ENCODE data around the gene SACS.

SACS gene

DNA sequence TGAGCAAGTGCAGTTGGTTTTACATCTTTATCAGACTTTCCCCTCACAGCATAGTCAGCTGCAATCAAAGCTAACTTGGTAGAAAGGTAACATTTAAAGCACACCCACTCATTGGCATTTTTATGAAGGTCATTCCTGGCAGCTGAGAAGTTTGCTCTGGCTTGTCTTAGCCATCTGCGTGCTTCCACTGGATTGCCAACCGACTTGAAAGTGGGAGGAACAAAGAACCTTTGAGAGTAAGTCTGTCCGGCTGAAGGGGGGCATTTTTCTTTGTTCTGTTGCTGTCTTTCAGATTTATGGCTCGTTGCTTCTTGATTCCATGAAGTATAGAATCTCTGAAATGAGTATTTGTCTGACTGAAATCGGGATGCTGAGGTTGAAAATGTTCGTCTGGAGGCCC, 103.1 kb downstream of the SACS start:
- TF ChIP-seq, protein P1, sequence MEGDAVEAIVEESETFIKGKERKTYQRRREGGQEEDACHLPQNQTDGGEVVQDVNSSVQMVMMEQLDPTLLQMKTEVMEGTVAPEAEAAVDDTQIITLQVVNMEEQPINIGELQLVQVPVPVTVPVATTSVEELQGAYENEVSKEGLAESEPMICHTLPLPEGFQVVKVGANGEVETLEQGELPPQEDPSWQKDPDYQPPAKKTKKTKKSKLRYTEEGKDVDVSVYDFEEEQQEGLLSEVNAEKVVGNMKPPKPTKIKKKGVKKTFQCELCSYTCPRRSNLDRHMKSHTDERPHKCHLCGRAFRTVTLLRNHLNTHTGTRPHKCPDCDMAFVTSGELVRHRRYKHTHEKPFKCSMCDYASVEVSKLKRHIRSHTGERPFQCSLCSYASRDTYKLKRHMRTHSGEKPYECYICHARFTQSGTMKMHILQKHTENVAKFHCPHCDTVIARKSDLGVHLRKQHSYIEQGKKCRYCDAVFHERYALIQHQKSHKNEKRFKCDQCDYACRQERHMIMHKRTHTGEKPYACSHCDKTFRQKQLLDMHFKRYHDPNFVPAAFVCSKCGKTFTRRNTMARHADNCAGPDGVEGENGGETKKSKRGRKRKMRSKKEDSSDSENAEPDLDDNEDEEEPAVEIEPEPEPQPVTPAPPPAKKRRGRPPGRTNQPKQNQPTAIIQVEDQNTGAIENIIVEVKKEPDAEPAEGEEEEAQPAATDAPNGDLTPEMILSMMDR (IDR thresholded peaks at IDR 0.05; ENCODE audit: low read depth, low read length) = no peak
- DNase-seq (ENCODE audit: low read depth in 2 of 2) = no peak
- H3K4me3 ChIP-seq (replicated peaks in 1 of 2; ENCODE audit: low read depth in 2 of 2, low read length in 2 of 2) = no peak overlapping the region

DNA sequence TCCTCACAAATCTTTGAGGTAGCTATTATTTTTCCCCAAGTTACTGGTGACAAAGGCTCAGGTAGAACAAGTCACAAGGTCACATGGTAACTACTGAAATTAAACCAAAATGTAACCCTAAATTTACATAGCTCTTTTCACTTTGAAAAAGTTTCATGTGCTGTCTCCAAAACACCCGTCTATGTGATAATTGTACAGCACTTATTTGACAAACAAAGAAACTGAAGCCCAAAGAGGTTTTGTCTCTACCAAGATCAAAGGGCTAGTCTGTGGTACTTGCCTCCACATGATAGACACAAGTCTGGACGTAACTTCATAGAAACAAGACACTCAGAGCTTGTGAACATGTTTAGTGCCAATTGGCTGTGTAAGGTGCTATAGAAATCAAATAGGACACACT, 108.3 kb downstream of the SACS start:
- TF ChIP-seq, protein P1 (IDR thresholded peaks at IDR 0.05; ENCODE audit: low read depth, low read length) = no peak
- no peak for DNase-seq (ENCODE audit: low read depth in 2 of 2)
- H3K4me3 ChIP-seq (replicated peaks in 1 of 2; ENCODE audit: low read depth in 2 of 2, low read length in 2 of 2) = no peak overlapping the region

DNA sequence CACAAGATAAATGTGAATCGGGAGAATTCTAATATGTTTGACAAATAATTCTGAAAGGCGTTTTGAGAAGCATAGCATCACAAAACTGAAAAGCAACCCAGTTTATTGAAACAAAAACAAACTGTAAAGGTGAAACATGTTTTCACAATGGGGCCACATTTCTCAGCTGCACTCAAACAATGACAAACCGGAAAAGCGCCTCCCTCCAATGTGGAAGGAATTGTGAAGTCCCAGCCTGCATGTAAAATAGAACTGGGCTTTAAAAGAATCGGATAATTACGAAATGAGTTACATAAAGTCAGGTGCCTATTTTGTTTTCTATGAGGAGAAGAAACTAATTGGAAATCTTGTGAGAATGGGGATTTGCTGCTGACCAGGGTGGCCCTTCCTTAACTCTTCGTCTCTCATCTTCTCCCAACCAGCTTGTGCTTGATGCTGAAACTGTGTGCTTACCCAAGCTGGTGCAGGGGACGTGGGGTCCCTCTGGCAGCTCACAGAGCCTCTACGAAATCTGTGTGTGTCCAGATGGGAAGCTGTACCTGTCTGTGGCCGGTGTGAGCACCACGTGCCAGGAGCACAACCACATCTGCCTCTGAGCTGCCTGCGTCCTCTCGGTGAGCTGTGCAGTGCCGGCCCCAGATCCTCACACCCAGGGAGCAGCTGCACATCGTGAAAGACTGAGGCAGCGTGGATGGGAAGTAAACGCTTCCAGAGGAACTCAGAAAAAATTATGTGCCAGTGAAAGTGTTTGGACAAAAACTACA, 109.4 kb downstream of the SACS start:
- TF ChIP-seq, protein P1 (IDR thresholded peaks at IDR 0.05; ENCODE audit: low read depth, low read length) = no peak
- peak in 1 of 2 donors; percentile 66 for DNase-seq (ENCODE audit: low read depth in 2 of 2)
- H3K4me3 ChIP-seq (replicated peaks in 1 of 2; ENCODE audit: low read depth in 2 of 2, low read length in 2 of 2) = no peak overlapping the region

DNA sequence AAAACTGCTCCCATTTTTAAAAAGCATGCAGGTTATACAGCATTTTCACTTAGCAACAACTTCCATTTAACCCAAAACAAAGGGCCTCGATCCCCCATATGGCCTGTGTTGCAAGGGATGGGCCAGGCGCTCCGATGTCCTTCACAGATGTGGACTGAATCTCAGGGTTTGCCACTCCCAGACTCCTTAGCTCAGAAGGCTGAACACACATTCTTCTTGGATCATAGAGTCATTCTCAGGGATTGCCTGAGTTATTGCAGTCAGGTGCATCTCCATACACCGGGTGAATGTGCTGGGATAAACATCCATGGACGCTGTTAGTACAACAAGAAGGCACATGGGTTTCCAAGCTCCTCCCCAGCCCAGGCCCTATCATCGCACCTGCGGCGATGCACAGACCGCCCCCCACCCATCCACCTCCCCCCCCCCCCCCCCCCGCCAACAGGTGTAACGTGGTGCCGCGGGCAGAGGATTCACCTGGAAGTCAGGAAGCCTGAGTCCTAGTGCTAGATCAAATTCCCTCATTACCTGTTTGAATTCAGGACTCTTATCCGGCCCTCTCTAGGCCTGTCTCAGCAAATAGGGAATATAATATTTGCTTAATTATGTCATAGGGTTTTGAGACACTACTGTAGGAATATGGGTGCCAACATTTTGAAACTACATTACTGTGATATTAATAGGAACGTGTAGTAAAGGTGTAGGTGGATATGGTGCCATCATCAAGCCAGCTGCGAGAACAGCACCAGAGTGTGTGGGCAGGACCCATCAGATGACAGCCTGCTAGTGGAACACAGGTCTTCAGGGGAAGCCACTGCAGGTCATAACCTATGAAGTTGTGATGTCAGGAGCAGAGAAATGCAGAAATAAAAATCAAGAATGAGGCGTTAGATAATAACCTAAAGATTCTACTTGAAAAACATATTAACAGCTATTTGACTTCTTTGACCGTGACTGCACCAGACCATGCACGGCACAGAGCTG, 110.9 kb downstream of the SACS start:
- H3K4me3 ChIP-seq (replicated peaks in 1 of 2; ENCODE audit: low read depth in 2 of 2, low read length in 2 of 2) = no peak overlapping the region
- TF ChIP-seq, protein P1 (IDR thresholded peaks at IDR 0.05; ENCODE audit: low read depth, low read length) = no peak
- no peak for DNase-seq (ENCODE audit: low read depth in 2 of 2)

DNA sequence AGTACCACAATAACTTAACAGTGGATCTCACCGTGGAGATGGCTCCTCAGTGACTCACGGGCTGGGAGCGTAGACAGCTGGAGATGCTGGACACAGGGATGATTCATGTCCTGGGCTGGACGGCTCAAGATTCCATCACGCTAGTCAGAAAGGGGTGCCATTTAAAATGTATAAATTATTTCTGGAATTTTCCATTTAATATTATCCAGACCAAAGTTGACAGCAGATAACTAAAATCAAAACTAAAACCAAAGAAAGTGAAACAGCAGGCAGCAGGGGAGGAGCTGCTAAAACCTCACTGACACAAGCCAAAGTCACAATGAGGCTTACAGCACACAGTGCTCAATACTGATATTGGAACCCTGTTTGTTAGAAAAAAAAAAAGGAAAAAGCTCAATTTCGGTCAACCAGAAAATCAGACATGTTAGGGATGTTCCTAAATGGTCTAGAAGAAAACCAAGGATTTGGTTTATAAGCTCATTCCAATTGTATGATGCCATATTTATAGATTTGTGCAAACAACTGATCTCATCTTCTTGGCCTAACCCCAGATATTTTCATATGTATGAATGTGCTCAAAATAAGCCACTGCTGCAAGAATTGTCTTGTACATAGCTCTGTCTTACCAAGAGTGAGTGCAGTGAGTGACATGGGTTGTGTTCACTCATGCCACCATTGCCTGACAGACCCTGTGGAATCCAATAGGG, 111.8 kb downstream of the SACS start:
- DNase-seq (ENCODE audit: low read depth in 2 of 2) = peak; percentile 84 to 98
- H3K4me3 ChIP-seq (replicated peaks in 1 of 2; ENCODE audit: low read depth in 2 of 2, low read length in 2 of 2) = peak overlapping the region in 1 of 2 donors; percentile 28

More for the DNA sequence above, 111.8 kb downstream of the SACS start:
- TF ChIP-seq, protein P1 (IDR thresholded peaks at IDR 0.05; ENCODE audit: low read depth, low read length) = no peak

Measured in cardiac fibroblast (primary cell).